Mammary epithelial cell (primary cell): ENCODE measurements around the gene MAP6.

Experiments used
- EZH2 ChIP-seq: IDR thresholded peaks from 2 replicates; pipeline ENCODE4 v1.6.1; 2012; ENCODE audit warnings: low read length, inconsistent platforms, borderline replicate concordance
- TF ChIP-seq, protein P1 (sequence below), 2 donors: IDR thresholded peaks in 1 of 2; conservative IDR thresholded peaks in 1 of 2; 2 replicates each; pipeline ENCODE4 v1.5.1; 2011 to 2012; ENCODE audit warnings: inconsistent platforms in 2 of 2, low read length in 2 of 2, mild to moderate bottlenecking in 2 of 2, control low read depth in 1 of 2, low read depth in 1 of 2; ENCODE audit not compliant: insufficient read depth in 1 of 2; ENCODE audit errors: extremely low read depth in 1 of 2

DNA sequence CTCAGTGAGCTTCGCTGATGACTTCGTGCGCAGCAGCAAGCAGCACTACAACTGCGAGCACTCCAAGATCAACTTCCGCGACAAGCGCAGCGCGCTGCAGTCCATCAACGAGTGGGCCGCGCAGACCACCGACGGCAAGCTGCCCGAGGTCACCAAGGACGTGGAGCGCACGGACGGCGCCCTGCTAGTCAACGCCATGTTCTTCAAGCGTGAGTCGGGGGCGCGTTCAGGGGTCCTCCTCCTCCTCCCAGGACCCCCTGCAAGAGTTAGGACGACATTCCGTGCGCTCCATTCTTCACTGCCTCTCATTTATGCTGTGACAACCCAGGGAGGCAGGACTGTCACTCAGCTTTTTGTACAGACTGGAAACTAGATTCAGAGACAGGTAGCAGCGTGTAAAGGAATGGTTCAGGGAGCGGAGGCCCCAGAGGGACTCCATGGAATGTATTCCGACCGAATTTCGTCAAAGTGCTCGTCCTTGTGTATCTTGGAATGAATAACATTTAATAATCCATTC is 102.0 kb downstream of the MAP6 start:
- TF ChIP-seq, protein P1, sequence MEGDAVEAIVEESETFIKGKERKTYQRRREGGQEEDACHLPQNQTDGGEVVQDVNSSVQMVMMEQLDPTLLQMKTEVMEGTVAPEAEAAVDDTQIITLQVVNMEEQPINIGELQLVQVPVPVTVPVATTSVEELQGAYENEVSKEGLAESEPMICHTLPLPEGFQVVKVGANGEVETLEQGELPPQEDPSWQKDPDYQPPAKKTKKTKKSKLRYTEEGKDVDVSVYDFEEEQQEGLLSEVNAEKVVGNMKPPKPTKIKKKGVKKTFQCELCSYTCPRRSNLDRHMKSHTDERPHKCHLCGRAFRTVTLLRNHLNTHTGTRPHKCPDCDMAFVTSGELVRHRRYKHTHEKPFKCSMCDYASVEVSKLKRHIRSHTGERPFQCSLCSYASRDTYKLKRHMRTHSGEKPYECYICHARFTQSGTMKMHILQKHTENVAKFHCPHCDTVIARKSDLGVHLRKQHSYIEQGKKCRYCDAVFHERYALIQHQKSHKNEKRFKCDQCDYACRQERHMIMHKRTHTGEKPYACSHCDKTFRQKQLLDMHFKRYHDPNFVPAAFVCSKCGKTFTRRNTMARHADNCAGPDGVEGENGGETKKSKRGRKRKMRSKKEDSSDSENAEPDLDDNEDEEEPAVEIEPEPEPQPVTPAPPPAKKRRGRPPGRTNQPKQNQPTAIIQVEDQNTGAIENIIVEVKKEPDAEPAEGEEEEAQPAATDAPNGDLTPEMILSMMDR (conservative IDR thresholded peaks at IDR 0.05 in 1 of 2, IDR thresholded peaks at IDR 0.05 in 1 of 2; ENCODE audit: extremely low read depth in 1 of 2, insufficient read depth in 1 of 2, low read depth in 1 of 2, low read length in 2 of 2) = no peak
- TF ChIP-seq EZH2 = no peak
